Activated B cell treated with CpG ODN at 0.5 μM for 24 hours (primary cell): ENCODE data around the gene RTL10. TPM values are rescaled to one million over a fixed set of nuclear protein-coding genes. Genes with fewer than 3 reads are reported as not detected.

Experiments used
- ATAC-seq: fragments of 200-7000 bp; cut with Tn5 transposase; one replicate; pipeline ENCODE4 v1.10.0; 2021; ENCODE audit warnings: low read depth, mild to moderate bottlenecking, moderate library complexity
- CTCF ChIA-PET: fragments of 350-600 bp; sonication (Branson Sonifier 250); formaldehyde crosslinking; loops from one replicate; lab custom pipeline; 2021; ENCODE audit warnings: antibody characterized with exemption; lab: Charles Lee
- POLR2A ChIA-PET: fragments of 350-600 bp; sonication (Branson Sonifier 250); formaldehyde crosslinking; loops from one replicate; lab custom pipeline; 2021; ENCODE audit warnings: antibody characterized with exemption; lab: Charles Lee
- DNase-seq: peaks from one replicate; pipeline ENCODE4 v3.0.0; 2022
- H3K27ac Mint-ChIP-seq: one replicate; pipeline ENCODE4 v1.8.0; 2020; ENCODE audit warnings: mixed read lengths
- H3K27me3 Mint-ChIP-seq: one replicate; pipeline ENCODE4 v1.8.0; 2021; ENCODE audit warnings: mixed read lengths
- H3K36me3 Mint-ChIP-seq: one replicate; pipeline ENCODE4 v1.8.0; 2021; ENCODE audit warnings: low read depth, mixed read lengths
- H3K4me1 Mint-ChIP-seq: one replicate; pipeline ENCODE4 v1.8.0; 2021; ENCODE audit warnings: mixed read lengths
- H3K4me3 Mint-ChIP-seq: one replicate; pipeline ENCODE4 v1.8.0; 2020; ENCODE audit warnings: mild to moderate bottlenecking, mixed read lengths
- H3K9me3 Mint-ChIP-seq: one replicate; pipeline ENCODE4 v1.8.0; 2020; ENCODE audit warnings: mixed read lengths
- CTCF ChIP-seq: fragments of 200-600 bp; IDR thresholded peaks from one replicate; pipeline ENCODE4 v1.8.0; 2022; ENCODE audit warnings: antibody characterized with exemption, mild to moderate bottlenecking
- intact Hi-C: fragments of 100-400 bp; cut with micrococcal nuclease; formaldehyde crosslinking; loops from one replicate; pipeline ENCODE4 v1.15.1; 2024
- total RNA-seq: library from RNA; stranded (reverse); gene quantifications from 2 replicates; pipeline ENCODE4 v1.2.3, GENCODE V29; 2022

The RTL10 gene
- total RNA-seq, 1 donor from 2014 or later = 12.1 TPM

DNA sequence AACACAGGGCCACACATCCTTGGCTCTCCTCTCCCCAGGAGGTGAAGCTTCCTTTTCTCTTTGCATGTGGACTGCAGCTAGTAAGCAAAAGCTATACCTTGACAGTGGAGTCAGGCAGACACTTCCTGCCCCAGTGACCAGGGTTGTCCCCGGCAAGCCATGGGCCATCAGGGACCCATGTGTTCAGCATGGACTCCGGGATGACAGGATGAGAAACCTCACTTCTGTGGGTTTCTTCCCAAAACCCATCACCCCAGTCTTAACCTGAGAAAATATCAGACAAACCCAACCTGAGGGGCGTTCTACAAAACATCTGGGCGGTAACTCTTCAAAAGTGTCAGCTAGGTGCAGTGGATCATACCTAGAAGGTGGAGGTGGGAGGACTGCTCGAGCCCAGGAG lies 40.2 kb downstream of the RTL10 start:
- ATAC-seq = no peak
- CTCF ChIA-PET = no interaction called here
- Mint-ChIP-seq H3K27ac (no peak overlapping the region), H3K9me3 (no peaks in the 10 kb centered on the region), H3K4me3 (no peak overlapping the region), H3K36me3 (peaks cover 5% of the 10 kb centered on the region), H3K4me1 (no peaks in the 10 kb centered on the region), H3K27me3 (no peaks in the 10 kb centered on the region)
- POLR2A ChIA-PET = no interaction called here
- intact Hi-C loops = no loop called here
- no peak for TF ChIP-seq CTCF
- no peak for DNase-seq

DNA sequence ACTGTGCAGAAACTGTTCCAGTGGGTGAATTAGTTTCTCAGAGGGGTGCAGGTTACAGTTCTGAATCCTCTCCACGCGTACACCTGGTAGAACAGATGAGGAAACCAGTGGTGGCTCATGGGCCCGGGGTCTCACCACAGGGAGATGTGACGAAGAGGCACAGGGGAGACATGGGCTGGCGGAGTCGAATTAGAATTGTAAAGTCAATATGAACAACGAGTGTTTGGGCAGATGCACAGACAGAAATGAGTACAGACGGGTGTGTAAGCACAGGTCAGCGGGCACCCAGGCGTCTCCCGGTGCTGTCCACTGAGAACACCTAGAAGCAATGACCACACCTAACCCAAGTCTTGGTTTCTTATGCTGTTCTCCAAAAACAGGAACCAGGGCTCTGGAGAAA lies 41.8 kb downstream of the RTL10 start:
- ChIA-PET POLR2A (no interaction called here), CTCF (no interaction called here)
- Mint-ChIP-seq H3K9me3 (no peaks in the 10 kb centered on the region), H3K27me3 (no peaks in the 10 kb centered on the region), H3K4me1 (no peaks in the 10 kb centered on the region), H3K36me3 (peaks cover 5% of the 10 kb centered on the region), H3K27ac (no peak overlapping the region), H3K4me3 (no peak overlapping the region)
- intact Hi-C loops = no loop called here
- no peak for ATAC-seq
- no peak for DNase-seq
- TF ChIP-seq CTCF = no peak

GRCh38 chr22:19811811-19812771 lies 42.6 kb downstream of the RTL10 start:
- POLR2A ChIA-PET = no interaction called here

DNA sequence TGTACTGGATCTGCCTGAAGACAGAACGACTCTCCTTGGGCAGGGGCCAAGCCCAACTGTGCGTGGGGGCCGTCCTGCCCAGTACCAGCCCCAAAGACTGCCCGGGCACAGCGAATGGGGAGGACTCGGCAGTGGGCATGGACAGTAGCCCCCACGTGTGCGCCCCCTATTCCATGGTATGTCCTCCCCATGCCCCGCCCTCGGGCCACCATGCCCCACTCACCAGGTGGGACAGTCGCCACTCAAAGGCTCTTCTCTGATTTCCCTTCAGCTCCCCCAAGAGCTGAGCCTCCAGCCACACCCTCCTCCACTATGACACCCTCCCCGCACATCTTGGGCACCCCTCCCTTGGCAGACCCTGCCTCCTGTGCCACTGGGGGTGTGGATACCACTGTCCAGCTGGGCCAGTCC lies 43.5 kb downstream of the RTL10 start:
- ChIA-PET CTCF (no interaction called here), POLR2A (no interaction called here)
- Mint-ChIP-seq H3K9me3 (no peaks in the 10 kb centered on the region), H3K27ac (no peak overlapping the region), H3K4me3 (no peak overlapping the region), H3K27me3 (no peaks in the 10 kb centered on the region), H3K36me3 (peaks cover 12% of the 10 kb centered on the region), H3K4me1 (no peaks in the 10 kb centered on the region)
- ATAC-seq (no peak), DNase-seq (peak; percentile 2)
- no peak for TF ChIP-seq CTCF
- intact Hi-C loops = no loop called here

More at GRCh38 chr22:19811811-19812771, 42.6 kb downstream of the RTL10 start:
- H3K9me3 Mint-ChIP-seq = no peaks in the 10 kb centered on the region
- H3K36me3 Mint-ChIP-seq = peaks cover 7% of the 10 kb centered on the region
- H3K27me3 Mint-ChIP-seq = no peaks in the 10 kb centered on the region
- TF ChIP-seq CTCF = no peak
- intact Hi-C loops = no loop called here
- CTCF ChIA-PET = no interaction called here
- no peak for ATAC-seq
- H3K27ac Mint-ChIP-seq = no peak overlapping the region
- DNase-seq = peak; percentile 2
- no peak overlapping the region for H3K4me3 Mint-ChIP-seq
- H3K4me1 Mint-ChIP-seq = no peaks in the 10 kb centered on the region

GRCh38 chr22:19810381-19811201 lies 44.1 kb downstream of the RTL10 start:
- CTCF ChIA-PET = no interaction called here

More at GRCh38 chr22:19810381-19811201, 44.1 kb downstream of the RTL10 start:
- no peaks in the 10 kb centered on the region for H3K27me3 Mint-ChIP-seq
- H3K36me3 Mint-ChIP-seq = peaks cover 15% of the 10 kb centered on the region
- intact Hi-C loops = no loop called here
- no peak overlapping the region for H3K27ac Mint-ChIP-seq
- TF ChIP-seq CTCF = no peak
- H3K4me1 Mint-ChIP-seq = no peaks in the 10 kb centered on the region
- POLR2A ChIA-PET = no interaction called here
- ATAC-seq (no peak), DNase-seq (peak; percentile 5)
- no peak overlapping the region for H3K4me3 Mint-ChIP-seq
- no peaks in the 10 kb centered on the region for H3K9me3 Mint-ChIP-seq
